ENCODE data around the gene WLS.

- TF ChIP-seq CTCF (IDR thresholded peaks at IDR 0.05) (no peak), POLR2A (IDR thresholded peaks at IDR 0.05) (no peak)
Measured at GRCh38 chr1:68221001-68221979, 11.0 kb downstream of the WLS start.

Data from lower leg skin (tissue), 3 donors.